ENCODE measurements around the gene KRABD2.
"Not testable (repeated sequence)": the region's sequence is repeated elsewhere in the genome, so short reads cannot be mapped to it uniquely, and the experiment has no call there.

KRABD2 gene

DNA sequence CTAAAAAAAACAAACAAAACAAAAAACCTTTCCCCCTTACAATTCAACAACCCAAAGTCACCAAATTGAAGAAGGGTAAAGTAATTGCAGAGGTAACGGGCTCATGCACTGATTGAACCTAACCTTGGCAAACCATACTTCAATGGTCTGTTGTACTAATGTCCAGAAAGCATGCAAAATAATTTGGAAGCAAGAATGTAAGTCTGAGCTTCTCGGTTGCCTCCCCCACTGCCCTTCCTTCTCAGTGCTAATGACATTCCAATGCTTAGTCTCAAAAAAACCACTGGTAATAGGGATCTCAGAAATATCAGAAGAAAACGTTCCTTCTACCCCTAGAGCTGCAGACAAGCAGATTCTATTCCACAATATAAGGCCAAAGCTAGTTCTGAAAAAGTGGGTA is 15.8 kb downstream of the KRABD2 start:
- no peak for DNase-seq (ENCODE audit: low read depth)

GRCh38 chr17:8360260-8360659 is 16.2 kb downstream of the KRABD2 start:
- no peak for DNase-seq (ENCODE audit: low read depth)

DNA sequence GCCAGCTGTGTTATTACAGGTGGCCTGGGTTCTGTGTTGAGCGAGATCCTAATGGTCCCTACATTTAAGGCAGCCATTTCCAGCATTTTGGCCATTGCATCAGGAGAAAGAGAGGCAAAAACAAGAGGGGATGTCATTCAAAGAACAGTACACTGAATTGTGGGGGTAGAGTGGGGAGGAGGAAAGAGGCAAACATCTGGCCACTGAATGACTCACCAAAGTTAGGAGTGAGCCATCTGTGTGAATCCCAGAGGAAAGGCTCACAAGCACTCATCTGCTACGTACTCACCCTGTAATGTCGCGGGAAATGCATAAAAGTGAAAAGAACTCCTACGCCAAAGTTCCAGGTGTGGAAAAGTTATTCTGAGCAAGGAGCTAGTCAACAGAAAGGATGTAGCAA is 16.7 kb downstream of the KRABD2 start:
- no peak for DNase-seq (ENCODE audit: low read depth)

DNA sequence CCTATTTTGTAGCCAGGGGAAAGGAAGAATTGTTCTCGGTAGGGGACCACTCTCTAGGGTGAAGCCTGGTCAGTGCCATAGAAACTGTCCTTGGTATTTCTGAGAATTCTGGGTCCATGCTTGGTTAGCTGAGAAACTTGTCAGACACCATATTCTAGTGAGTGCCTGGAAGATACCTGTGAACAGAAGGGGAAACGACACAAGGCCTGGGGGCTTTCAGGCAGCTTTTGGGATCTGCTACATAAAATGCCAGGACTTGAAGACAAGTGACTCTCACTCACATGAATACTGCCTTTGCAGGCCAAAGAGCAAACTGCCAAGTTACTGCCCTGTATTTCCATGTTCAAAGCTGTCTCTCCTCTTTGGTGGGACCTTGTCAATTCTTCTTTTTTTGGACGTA is 18.6 kb downstream of the KRABD2 start:
- no peak for DNase-seq (ENCODE audit: low read depth)

DNA sequence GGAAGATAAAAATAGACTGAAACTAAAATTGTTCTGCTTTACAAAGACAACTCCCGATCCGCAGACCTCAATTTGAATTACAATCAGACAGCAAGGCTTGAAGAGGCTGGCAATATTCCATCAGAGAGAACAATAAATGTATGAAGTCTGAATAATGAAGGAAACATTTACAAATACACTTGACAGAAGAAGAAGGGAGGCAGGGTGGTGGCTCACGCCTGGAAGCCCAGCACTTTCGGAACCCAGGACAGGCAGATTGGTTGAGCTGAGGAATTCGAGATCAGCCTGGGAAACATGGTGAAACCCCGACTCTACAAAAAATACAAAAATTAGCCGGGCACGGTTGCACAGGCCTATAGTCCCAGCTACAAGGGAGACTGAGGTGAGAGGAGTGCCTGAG is 22.3 kb downstream of the KRABD2 start:
- no peak for DNase-seq (ENCODE audit: low read depth)

DNA sequence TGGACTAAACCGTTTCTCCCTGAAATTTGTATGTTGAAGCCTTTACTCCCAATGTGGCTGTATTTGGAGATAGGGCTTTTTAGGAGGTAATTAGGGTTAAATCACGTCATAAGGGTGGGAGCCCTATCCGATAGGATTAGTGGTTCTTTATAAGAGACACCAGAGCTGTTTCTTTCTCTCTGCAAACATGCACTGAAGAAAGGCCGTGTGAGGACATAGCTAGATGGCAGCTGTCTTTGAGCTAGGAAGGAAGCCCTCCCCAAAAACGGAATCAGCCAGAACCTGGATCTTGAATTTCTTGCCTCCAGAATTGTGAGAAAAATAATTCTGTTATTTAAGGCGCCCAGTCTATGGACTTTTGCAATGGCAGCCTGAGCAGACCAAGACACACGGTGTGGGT is 22.8 kb downstream of the KRABD2 start:
- no peak for DNase-seq (ENCODE audit: low read depth)

DNA sequence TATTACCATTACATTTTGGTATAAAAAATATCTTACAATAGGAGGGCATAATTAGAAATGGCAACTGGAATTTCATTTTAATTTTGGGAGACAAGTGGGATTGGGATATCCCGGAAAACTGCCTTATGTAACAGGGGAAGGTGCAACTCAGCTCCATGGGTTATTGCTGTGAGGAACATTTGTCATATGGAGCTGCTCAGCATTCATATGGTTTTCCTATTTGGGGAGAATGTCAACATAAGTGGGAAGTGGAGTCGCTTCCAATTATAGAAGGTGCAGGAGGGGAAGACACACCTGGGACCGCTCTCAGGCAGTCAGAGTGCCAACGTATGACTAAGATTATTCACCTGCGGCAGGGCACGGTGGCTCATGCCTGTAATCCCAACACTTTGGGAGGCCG is 26.2 kb downstream of the KRABD2 start:
- no peak for DNase-seq (ENCODE audit: low read depth)

GRCh38 chr17:8347001-8347400 is 29.5 kb downstream of the KRABD2 start:
- DNase-seq (ENCODE audit: low read depth), result not testable (repeated sequence)

- no peak for DNase-seq (ENCODE audit: low read depth)
Measured at GRCh38 chr17:8345951-8346665, 30.4 kb downstream of the KRABD2 start.

GRCh38 chr17:8345052-8345690 is 31.3 kb downstream of the KRABD2 start:
- no peak for DNase-seq (ENCODE audit: low read depth)

GRCh38 chr17:8341456-8341855 is 35.0 kb downstream of the KRABD2 start:
- no peak for DNase-seq (ENCODE audit: low read depth)

GRCh38 chr17:8339540-8339939 is 37.0 kb downstream of the KRABD2 start, which contains the start of gene ODF4:
Gene ODF4 (plus strand): TSS chr17:8339840. CDS start chr17:8340052, 212 bp downstream.
- DNase-seq (ENCODE audit: low read depth), result no peak

DNA sequence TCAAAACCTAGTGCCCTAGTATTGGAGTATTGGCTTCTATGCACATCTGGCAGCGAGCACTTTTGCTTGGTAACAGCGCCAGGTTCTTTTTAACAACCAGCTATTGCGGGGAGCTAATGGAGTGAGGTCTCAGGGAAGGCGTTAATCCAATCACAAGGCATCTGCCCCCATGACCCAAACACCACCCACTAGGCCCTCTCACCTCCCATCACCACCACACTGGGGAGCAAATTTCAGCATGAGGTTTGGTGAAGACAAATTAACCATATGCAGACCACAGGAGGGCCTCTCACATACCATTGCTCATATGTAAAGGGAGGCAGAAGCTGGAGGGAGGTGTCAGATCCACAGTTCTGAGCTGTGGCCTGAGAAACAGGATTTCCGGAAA is 37.8 kb downstream of the KRABD2 start:
- DNase-seq (ENCODE audit: low read depth), result no peak

DNA sequence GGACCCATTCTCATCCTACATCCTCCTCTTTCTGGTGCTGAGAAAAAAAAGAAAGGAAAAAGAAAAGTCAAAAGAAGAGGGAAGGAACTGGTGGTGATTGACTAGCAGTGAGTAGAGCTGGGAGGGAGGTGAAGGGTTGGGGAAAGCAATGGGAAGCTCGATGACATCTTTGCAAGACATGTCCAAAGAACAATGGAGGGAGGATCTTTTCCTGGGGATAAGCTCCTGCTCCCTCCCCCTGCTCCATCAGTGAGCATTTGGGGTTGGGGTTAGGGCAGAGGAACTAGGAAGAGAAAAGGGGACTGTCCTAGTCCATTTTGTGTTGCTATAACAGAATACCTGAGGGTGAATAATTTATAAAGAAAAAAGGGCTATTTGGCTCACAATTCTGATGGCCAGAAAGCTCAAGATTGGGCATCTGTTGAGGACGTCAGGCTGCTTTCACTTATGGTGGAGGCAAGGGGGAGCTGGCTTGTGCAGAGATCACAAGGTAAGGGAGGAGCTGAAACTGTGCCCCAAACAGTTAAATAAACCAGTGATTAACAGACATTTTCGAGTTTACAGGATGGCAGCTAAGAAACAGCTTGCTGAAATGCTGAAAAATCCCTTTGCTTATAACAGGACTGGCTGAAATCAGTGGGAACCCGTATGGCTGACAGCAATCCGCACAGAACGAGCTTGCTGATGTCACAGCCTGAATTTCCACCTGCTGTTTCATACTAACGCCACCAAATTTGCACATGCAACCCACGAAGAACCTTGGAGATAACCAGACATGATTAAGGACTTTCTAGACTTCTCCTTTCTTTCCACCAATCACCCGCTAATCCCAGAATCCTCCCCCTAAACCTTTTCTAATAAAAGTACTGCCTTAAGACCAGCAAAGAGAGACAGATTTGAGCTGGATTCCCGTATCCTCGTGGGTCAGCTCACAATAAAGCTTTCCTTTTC is 38.4 kb downstream of the KRABD2 start:
- DNase-seq (ENCODE audit: low read depth), result no peak

- DNase-seq (ENCODE audit: low read depth), result no peak
Measured at GRCh38 chr17:8333281-8333680, 43.2 kb downstream of the KRABD2 start.

DNA sequence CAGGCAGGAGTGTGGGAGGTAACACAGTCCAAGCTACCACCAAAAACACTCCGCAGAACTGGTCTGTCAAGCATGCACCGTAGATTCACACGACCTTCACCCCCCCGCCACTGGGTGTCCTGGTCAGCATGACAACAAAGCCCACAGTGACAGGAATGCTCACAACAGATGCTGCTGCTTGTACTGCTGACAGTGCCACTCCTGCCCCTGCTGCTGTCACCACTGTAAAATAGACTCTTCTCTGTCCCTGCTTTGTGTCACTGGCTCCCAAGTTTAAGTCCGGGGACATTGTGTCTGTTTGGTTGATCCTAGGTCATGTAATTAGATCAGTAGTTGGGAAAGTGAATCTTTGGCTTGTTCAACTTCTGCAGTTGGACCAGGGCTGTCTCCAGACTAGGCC is 43.8 kb downstream of the KRABD2 start:
- DNase-seq (ENCODE audit: low read depth), result no peak

DNA sequence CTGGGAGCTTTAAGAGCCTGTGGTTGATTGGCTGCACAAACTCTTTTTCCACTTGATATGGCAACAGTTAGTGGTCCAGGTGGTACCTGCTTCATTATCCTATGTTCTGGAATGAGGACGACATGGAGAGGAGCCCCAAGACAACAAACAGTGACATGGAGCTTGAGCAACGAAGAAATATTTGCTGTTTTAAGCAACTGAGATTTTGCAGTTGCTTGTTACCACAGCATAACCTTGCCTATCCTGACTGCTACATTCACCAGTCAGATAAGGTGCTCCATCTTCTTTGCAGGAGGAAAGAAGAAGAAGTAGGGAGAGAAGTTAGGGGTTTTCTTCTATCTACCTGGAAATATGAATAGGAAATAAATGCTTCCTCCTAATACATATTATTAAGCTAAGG is 44.4 kb downstream of the KRABD2 start:
- DNase-seq (ENCODE audit: low read depth), result no peak

DNA sequence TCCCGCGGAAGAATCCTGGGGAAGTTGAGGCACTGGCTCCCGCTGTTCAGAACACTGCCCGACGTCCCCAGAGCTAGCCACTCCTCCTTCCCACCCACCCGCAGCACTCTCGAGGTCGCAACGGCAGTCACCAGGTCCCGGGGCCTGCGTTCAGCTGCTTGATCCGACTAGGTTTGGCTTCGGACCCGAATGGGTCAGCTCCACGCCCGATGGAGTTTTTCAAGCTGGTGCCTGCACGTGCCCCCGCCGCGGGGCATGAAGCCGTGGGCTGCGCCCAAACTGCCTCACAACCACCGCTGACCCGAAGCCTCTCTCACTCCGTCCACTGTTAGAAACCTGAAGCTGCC is 49.2 kb downstream of the KRABD2 start:
- DNase-seq (ENCODE audit: low read depth), result no peak

All from stimulated activated CD8-positive, alpha-beta memory T cell treated with anti-CD3 and anti-CD28 coated beads, Interleukin-15, amount 100 ng/mL, for 24 hours (primary cell).